GM12878 (cell line): ENCODE results near the gene SLC35F6. TPM values are rescaled to one million over a fixed set of nuclear protein-coding genes. Genes with fewer than 3 reads are reported as not detected.

Source experiments
- ATAC-seq: fragments of 200-7000 bp; cut with Tn5 transposase; 3 replicates; pipeline ENCODE4 v1.9.1; 2020; ENCODE audit warnings: mild to moderate bottlenecking, moderate library complexity
- BruUV-seq: library from RNA; stranded (reverse); fragments of 400-500 nt; replicated peaks from 2 replicates; lab custom pipeline; 2021; lab: Mats Ljungman, UMichigan
- CTCF ChIA-PET: fragments of 300-600 bp; sonication (Branson Sonifier 250); formaldehyde crosslinking; extraction: SDS; loops from one replicate; lab custom pipeline; 2021; ENCODE audit warnings: inconsistent platforms; lab: Yijun Ruan, JAX
- POLR2A ChIA-PET: fragments of 350-600 bp; formaldehyde crosslinking; extraction: SDS; loops from one replicate; lab custom pipeline; 2021; ENCODE audit warnings: inconsistent platforms; lab: Charles Lee
- RAD21 ChIA-PET: fragments of 300-600 bp; sonication (Branson Sonifier 250); formaldehyde crosslinking; loops from one replicate; lab custom pipeline; 2023; ENCODE audit warnings: antibody characterized with exemption; ENCODE audit not compliant: unreplicated experiment; lab: Charles Lee
- SMC1A ChIA-PET: fragments of 300-600 bp; sonication (Branson Sonifier 250); formaldehyde crosslinking; loops from one replicate; lab custom pipeline; 2023; ENCODE audit not compliant: unreplicated experiment, uncharacterized antibody; lab: Charles Lee
- DNase-seq: peaks from one replicate; pipeline ENCODE4 v3.0.0-alpha.2; 2011; ENCODE audit warnings: low read depth, low spot score
- FAIRE-seq: peaks from 3 replicates; lab custom pipeline; 2011; peaks lifted over from hg19 to GRCh38; lab: Jason Lieb, UNC
- H2AFZ ChIP-seq: 2 replicates; pipeline ENCODE4 v1.6.0; 2011; ENCODE audit warnings: low read depth, low read length, control low read depth; ENCODE audit not compliant: control insufficient read depth
- H3K27ac ChIP-seq: 2 replicates; pipeline ENCODE4 v1.5.1; 2011; ENCODE audit warnings: control low read depth; ENCODE audit not compliant: control insufficient read depth, insufficient read depth
- H3K27me3 ChIP-seq, 2 experiments: replicated peaks in 1 of 2; 2 replicates each; pipeline versions ENCODE4 v1.6.0 to v1.6.1; 2011; ENCODE audit warnings: low read length in 1 of 2; ENCODE audit not compliant: control insufficient read depth in 2 of 2, insufficient read depth in 2 of 2
- H3K36me3 ChIP-seq, 2 experiments: 2 replicates each; pipeline ENCODE4 v1.5.1; 2011; ENCODE audit warnings: low read length in 1 of 2; ENCODE audit not compliant: control insufficient read depth in 2 of 2, insufficient read depth in 2 of 2
- H3K4me1 ChIP-seq: 2 replicates; pipeline ENCODE4 v1.6.1; 2011; ENCODE audit warnings: mild to moderate bottlenecking, low read length, moderate library complexity, mixed read lengths; ENCODE audit not compliant: control insufficient read depth, insufficient read depth
- H3K4me2 ChIP-seq: 2 replicates; pipeline ENCODE4 v1.6.0; 2011; ENCODE audit warnings: control low read depth; ENCODE audit not compliant: control insufficient read depth, insufficient read depth
- H3K4me3 ChIP-seq: fragments of 200-600 bp; sonication (generic); 2 replicates; pipeline ENCODE4 v1.5.1; 2016
- H3K79me2 ChIP-seq: 2 replicates; pipeline ENCODE4 v1.6.0; 2011; ENCODE audit warnings: low read length; ENCODE audit not compliant: control insufficient read depth, insufficient read depth
- H3K9ac ChIP-seq: 2 replicates; pipeline ENCODE4 v1.8.0; 2011; ENCODE audit warnings: low read length, control low read depth, mixed read lengths; ENCODE audit not compliant: control insufficient read depth, insufficient read depth
- H3K9me3 ChIP-seq: replicated peaks from 3 replicates; pipeline ENCODE4 v1.5.1; 2011; ENCODE audit warnings: mild to moderate bottlenecking, low read length; ENCODE audit not compliant: control insufficient read depth, insufficient read depth
- H4K20me1 ChIP-seq: 2 replicates; pipeline ENCODE4 v1.6.0; 2011; ENCODE audit not compliant: control insufficient read depth, insufficient read depth
- BCLAF1 ChIP-seq: fragments of 450-650 bp; IDR thresholded peaks from 2 replicates; pipeline ENCODE4 v1.6.1; 2017; ENCODE audit warnings: antibody characterized with exemption, mild to moderate bottlenecking, moderate library complexity
- CEBPZ ChIP-seq: fragments of 150-350 bp; IDR thresholded peaks from 2 replicates; pipeline ENCODE4 v1.6.1; 2016; ENCODE audit warnings: low read depth, low read length
- E2F8 ChIP-seq: fragments of 450-650 bp; IDR thresholded peaks from 2 replicates; pipeline ENCODE4 v1.6.1; 2018; ENCODE audit warnings: mild to moderate bottlenecking, low read depth, moderate library complexity; ENCODE audit not compliant: partially characterized antibody
- SIN3A ChIP-seq: IDR thresholded peaks from 2 replicates; pipeline ENCODE4 v1.6.1; 2012; ENCODE audit warnings: low read depth, low read length, improper control_type of control experiment
- SPI1 ChIP-seq: IDR thresholded peaks from 2 replicates; pipeline ENCODE4 v1.6.1; 2011; ENCODE audit warnings: low read depth, mild to moderate bottlenecking, low read length, moderate library complexity, borderline replicate concordance; ENCODE audit not compliant: insufficient read depth
- SUPT20H ChIP-seq: IDR thresholded peaks from 2 replicates; pipeline ENCODE4 v1.6.1; 2011; ENCODE audit warnings: low read depth, mild to moderate bottlenecking, low read length, moderate library complexity, borderline replicate concordance; ENCODE audit not compliant: control insufficient read depth
- WGBS: methylation state at CpG from one replicate; pipeline ENCODE4 v1.1.6; 2016; ENCODE audit warnings: low lambda C conversion rate; ENCODE audit not compliant: insufficient replicate concordance, insufficient coverage; ENCODE audit errors: missing lambda C conversion rate; 5-methylcytosine and 5-hydroxymethylcytosine counted together
- in situ Hi-C: fragments of 300-500 bp; cut with MboI; formaldehyde crosslinking; loops from 9 replicates; pipeline ENCODE4 v1.14.3; 2018; ENCODE audit warnings: mixed read lengths
- intact Hi-C: fragments of 100-400 bp; cut with micrococcal nuclease; formaldehyde crosslinking; loops from one replicate; pipeline ENCODE4 v1.14.2; 2022; ENCODE audit not compliant: unreplicated experiment
- polyA plus RNA-seq, 11 experiments: library from polyadenylated mRNA; depleted of rRNA in 4 of 11; unstranded in 6 of 11; stranded (reverse) in 5 of 11; fragments of >200 nt; fragmentation: Nextera tagmentation in 4 of 11; fragmentation: Illumina TruSeq in 1 of 11; extraction: Ambion mirVana in 4 of 11; extraction: Trizol in 1 of 11; gene quantifications; 1 replicate in 1 of 11; 2 replicates in 10 of 11; pipeline versions ENCODE4 v1.2.1 to v1.2.3, GENCODE V29; 2011 to 2016; ENCODE audit warnings: inconsistent platforms in 2 of 11, missing spikeins in 2 of 11, low read depth in 1 of 11
- total RNA-seq, 4 experiments: library from RNA; depleted of rRNA in 3 of 4; stranded (reverse); fragments of >200 nt in 3 of 4; fragmentation: Illumina TruSeq in 1 of 4; extraction: Trizol in 1 of 4; gene quantifications; 2 replicates each; pipeline versions ENCODE4 v1.2.1 to v1.2.3, GENCODE V29; 2013 to 2021

The SLC35F6 gene
- total and polyA plus RNA-seq, 10 of the 15 experiments (the other 5 are each of a cell fraction or from before 2014, with no cell fraction given), result 4.0 to 10.5 (median 8.0) TPM

GRCh38 chr2:26737221-26737620 lies 26.9 kb upstream of the SLC35F6 start:
- intact Hi-C loops (no loop called here), in situ Hi-C loops (no loop called here)
- BruUV-seq, result no TSS peak
- ChIA-PET RAD21 (interaction anchor here (0.9 kb wide), 1 partner anchor 130 kb away, joined by 3 read pairs; no protein-coding TSS in a partner anchor), SMC1A (no interaction called here), POLR2A (no interaction called here), CTCF (interaction anchor here (1.4 kb wide), 1 partner anchor 160 kb away, joined by 4 read pairs; no protein-coding TSS in a partner anchor)
- TF ChIP-seq SIN3A, result no peak
- no peak for TF ChIP-seq CEBPZ
- no peak overlapping the region for H3K27ac ChIP-seq
- FAIRE-seq, result no peak
- H3K4me3 ChIP-seq, result no peak overlapping the region
- H3K9me3 ChIP-seq, result no peaks in the 10 kb centered on the region
- no peak overlapping the region for H2AFZ ChIP-seq
- WGBS, result 44% methylated on average over 4 of the region's 4 CpGs
- H4K20me1 ChIP-seq, result no peaks in the 10 kb centered on the region; the same call in 1 of the 2 replicates
- H3K9ac ChIP-seq, result no peak overlapping the region
- no peaks in the 10 kb centered on the region; the same call in 1 of the 2 replicates for H3K4me1 ChIP-seq
- H3K27me3 ChIP-seq, result peaks cover 0 to 2% of the 10 kb centered on the region in 2 experiments; a peak in 2 of 4 replicates
- H3K36me3 ChIP-seq, result no peaks in the 10 kb centered on the region
- H3K4me2 ChIP-seq, result no peak overlapping the region
- no peak for ATAC-seq
- H3K79me2 ChIP-seq, result no peaks in the 10 kb centered on the region
- no peak for DNase-seq

- Histone ChIP-seq H3K79me2 (no peaks in the 10 kb centered on the region), H3K27ac (no peak overlapping the region), H3K4me2 (no peak overlapping the region), H3K4me1 (no peaks in the 10 kb centered on the region; the same call in 1 of the 2 replicates), H3K9me3 (no peaks in the 10 kb centered on the region), H3K9ac (no peak overlapping the region), H4K20me1 (no peaks in the 10 kb centered on the region; the same call in 1 of the 2 replicates), H3K36me3 (no peaks in the 10 kb centered on the region), H2AFZ (no peak overlapping the region), H3K4me3 (no peak overlapping the region), H3K27me3 (no peaks in the 10 kb centered on the region; a peak in 1 of 4 replicates)
- DNase-seq, result no peak
- ChIA-PET CTCF (interaction anchor here (1.4 kb wide), 1 partner anchor 161 kb away, joined by 4 read pairs; no protein-coding TSS in a partner anchor), POLR2A (no interaction called here), SMC1A (no interaction called here), RAD21 (no interaction called here)
- no peak for ATAC-seq
- FAIRE-seq, result no peak
- BruUV-seq, result no TSS peak
- 0% methylated on average over 3 of the region's 4 CpGs for WGBS
- in situ Hi-C loops, result no loop called here
- intact Hi-C loops, result no loop called here
- TF ChIP-seq SPI1 (no peak), SUPT20H (no peak), BCLAF1 (no peak), E2F8 (no peak)
Measured at GRCh38 chr2:26738481-26738880, 25.6 kb upstream of the SLC35F6 start.
